Measurements from ENCODE around the gene GZMM.
"Not testable (repeated sequence)": the region's sequence is repeated elsewhere in the genome, so short reads cannot be mapped to it uniquely, and the experiment has no call there.

Gene GZMM

DNA sequence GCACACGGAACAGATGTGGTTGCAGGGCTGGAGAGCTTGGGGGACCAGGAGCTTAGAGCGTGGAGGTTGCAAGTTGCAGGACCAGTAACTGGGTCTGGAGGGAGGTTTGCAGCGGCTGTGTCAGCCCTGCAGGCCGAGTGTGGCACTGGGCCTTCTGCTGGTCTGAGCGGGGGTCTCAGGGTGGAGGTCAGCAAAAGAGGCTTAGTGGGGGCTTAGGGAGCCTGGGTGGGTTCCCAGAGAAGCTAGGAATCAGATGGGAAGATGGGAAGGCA, 40.1 kb downstream of the GZMM start:
- no peak for DNase-seq

DNA sequence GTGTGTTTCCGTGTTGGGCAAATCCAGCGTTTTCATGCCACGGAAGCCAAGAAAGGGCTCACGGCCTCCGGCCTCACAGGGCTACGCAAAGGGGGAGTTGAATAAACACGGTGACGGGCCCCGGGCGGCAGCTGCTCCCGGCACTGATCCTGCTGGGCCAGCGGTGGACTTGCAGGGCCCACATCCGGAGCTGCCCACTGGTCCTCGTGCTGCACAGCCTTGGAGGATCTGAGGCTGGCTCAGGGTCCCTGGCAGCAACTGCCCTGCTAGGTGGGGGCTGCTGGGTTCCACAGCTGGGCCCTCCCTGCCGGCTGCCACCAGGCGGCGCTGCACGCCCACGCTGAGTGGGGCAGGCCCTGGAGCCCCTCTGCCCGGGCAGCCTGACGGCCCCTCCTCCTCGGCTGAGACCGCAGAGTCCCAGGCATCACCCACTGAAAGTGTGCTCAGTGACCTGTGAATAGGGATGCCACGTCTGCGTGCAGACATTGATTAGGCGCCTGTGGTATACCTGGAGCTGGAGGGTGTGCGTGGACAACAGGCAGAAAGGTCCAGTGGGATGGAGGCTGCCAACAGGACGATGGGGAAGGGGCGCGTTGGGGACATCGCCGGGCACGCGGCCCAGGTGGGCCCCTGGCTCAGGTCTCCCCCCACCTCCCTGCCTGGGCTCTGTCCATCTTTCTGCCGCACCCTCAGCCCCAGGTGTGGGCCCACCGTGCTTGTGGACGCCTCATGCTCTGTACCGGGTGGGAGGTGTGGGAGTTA, 40.6 kb downstream of the GZMM start:
- DNase-seq = no peak

DNA sequence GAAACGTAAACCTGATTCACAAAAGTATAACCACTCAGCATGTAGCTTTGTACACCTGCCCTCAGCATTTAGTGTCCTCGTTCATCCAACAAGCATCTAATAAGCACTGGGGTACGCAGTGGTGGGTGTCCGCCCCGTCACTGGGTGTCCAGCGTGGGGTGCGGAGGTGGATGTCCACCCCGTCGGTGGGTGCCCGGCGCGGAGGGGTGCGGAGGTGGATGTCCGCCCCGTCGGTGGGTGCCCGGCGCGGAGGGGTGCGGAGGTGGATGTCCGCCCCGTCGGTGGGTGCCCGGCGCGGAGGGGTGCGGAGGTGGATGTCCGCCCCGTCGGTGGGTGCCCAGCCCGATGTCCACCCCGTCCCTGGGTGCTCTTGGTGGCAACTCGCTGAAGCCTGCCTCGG, 41.3 kb downstream of the GZMM start:
- DNase-seq = not testable (repeated sequence)

DNA sequence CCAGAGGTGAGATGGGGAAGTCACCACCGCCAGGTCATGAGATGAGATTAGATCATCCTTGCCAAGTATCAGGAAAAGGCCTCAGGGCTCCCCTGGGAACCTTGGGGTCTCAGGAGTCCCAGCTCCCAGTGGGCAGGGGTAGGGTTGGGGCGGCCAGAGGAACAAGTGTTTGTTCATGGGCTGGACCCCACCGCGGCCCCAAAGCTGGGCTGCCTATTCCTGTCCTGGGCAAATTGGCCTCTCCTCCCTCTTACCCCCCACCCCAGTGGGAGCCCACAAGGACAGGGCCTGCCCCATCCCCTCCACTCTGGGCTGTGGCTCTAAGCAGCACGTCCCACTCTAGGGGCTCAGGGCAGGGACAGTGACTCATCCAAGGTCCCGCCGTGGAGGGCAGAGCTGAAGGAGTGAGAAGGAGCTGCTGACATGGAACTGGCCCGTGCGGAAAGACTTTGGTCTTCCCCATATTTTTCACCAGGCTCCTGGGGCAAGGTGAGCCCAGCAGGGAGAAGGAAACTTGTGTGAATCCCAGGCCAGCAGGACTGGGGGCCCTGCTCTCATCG, 41.8 kb downstream of the GZMM start:
- DNase-seq = no peak

DNA sequence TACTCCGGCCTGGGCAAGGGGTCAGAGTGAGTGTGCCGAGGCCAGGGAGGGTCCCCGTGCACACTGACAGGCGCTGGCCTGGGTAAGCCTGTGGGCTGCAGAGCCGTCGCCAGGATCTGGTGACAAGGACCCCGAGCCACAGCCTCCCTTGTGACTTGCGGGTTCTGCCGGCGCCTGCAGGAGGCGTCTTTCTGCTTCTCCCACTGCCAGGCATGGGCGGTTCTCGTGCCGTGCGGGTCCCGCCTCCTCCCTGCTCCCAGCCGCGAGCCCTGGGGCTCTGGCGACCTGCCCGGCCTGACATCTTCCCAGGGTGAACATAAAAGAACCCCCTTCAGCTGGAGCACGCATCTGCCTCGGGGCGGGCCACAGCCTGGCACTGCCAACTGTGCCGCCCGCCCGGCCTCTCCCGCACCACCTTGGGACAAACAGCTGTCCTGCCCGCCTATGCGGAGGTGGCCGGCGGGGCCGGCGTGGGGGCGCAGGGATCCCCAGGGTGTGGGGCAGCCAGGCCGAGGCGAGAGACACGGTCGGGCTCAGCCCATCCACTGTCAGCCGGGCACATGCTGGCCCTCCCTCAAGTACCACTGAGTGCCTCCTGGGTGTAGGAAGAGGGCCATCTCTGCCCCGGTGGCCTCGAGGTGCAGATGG, 44.4 kb downstream of the GZMM start:
- peak; percentile 43 for DNase-seq

DNA sequence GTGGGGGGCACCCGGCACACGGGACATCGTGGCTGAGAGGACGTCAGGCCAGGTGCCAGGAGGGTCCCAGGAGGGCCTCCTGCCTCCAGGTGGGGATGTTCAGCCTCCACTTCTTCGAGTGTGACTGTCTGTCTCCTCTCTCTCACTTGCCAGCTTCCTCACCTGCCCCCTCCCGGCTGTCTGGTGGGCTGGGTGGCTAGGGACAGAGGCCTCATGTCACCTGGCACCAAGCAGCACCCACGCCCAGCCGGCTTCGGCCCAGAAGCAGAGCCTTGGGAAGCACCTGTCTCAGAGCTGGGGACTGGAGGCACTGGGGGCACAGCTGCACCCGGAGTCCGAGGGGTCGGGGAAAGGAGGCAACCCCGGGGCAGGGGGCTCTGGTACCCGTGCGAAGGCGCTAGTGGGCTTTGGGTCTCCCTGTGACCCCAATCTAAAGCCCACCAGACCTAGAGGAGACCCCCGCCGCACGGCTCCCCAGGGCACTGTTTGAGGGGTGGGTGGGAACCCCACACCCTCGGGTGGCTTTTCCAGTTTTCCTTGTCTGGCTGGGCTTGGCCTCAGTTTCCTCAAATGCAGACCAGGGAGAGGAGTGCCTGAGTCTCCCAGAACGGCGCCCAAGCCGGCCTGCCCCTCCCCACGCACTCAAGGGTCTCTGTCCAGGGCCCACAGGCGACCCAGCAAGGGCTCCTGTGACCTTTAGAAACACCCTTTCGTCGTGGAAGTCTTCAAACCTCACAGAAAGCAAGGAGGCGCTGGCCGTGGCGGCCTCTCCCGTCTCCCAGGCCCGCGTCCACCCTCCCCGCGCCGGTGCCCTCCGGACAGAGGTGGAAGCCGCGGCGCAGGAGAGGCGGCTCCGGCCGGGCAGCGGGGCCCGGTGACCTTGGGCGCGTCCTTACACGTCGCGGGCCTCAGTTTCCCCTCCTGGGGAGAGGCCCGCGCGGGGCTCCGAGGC, 45.2 kb downstream of the GZMM start:
- peak; percentile 15 for DNase-seq

DNA sequence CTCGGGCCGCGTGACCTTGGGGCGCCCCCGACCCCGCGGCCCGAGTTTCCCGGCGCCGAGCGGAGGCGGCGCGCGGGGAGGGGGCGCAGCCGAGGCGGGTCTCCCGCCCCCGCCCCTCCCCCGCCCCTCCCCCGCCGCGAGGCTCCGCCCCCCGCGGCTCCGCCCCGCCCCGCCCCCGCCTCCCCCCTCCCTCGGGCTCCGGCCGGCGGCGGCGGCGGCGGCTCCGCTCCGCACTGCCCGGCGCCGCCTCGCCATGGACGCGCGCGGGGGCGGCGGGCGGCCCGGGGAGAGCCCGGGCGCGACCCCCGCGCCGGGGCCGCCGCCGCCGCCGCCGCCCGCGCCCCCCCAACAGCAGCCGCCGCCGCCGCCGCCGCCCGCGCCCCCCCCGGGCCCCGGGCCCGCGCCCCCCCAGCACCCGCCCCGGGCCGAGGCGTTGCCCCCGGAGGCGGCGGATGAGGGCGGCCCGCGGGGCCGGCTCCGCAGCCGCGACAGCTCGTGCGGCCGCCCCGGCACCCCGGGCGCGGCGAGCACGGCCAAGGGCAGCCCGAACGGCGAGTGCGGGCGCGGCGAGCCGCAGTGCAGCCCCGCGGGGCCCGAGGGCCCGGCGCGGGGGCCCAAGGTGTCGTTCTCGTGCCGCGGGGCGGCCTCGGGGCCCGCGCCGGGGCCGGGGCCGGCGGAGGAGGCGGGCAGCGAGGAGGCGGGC, 46.0 kb downstream of the GZMM start, which contains the start of gene HCN2:
TSS of gene HCN2 (plus strand) at position 189 of the 703 bp plus-strand sequence. CDS start at position 254, 65 bp downstream.
- DNase-seq = no peak

DNA sequence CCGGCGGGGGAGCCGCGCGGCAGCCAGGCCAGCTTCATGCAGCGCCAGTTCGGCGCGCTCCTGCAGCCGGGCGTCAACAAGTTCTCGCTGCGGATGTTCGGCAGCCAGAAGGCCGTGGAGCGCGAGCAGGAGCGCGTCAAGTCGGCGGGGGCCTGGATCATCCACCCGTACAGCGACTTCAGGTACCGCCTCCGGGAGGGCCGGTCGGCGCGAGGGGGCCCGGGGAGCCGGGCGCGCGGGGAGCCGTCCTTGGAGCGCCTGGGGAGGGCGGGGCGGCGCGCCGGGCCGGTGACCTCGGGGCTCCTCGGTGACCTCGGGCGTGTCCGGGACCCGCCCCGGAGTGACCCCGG, 46.5 kb downstream of the GZMM start:
- DNase-seq = no peak

DNA sequence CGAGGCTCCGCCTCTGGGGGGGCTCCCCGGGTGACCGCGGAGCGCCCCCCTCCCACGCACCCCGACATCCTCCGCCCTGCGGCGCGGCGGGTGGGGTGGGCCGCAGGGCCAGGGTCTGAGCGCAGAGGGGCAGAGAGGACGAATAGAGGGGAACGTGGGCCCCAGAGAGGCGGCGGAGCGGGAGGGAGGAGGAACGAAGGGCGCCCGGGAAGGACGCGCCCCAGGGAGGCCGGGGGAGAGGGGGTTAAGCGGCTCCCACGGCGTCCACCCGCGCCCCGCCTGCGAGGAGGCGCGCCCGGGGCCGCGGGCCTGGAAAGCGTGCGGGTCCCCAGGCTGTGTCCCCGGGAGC, 46.9 kb downstream of the GZMM start:
- no peak for DNase-seq

DNA sequence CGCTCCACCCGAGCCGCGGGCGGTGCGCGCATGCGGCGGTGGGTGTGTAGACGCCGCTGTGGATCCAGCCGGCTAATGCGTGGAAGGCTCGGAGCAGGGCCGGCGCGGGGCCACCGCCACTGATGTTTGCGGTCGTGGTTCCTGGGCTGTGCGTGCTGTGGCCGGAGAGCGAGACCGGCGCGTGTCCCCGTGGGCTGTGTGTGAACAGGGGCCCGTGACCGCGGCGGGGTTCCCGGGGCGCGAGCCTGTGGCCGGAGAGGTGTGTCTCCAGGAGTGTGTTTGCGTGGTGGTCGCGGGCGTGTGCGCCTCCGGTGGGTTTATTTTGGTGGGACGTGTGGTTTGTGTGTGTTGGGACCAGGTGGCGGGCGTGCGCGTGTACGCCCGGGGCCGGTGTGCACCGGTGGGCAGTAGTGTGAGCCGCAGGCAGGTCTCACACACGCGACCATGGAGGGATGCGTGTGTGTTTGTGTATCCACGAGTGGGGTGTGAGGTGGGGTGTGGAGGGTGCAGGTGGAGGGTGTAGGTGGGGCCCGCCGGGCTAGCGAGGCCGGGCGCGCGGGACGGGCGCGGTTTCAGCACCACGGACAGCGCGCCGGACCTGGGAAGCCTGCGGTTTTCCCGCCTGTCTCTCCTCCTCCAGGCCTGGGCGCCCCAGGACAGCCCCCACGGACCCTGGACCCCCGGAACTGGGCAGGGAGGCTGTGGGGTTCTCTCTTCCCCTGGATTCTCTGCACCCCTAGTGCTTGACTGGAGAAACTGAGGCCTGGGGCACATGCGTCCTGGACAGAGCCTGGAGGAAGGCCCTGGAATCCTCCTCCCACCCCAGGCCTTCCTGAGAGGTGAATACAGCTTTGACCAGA, 47.5 kb downstream of the GZMM start:
- DNase-seq = no peak

DNA sequence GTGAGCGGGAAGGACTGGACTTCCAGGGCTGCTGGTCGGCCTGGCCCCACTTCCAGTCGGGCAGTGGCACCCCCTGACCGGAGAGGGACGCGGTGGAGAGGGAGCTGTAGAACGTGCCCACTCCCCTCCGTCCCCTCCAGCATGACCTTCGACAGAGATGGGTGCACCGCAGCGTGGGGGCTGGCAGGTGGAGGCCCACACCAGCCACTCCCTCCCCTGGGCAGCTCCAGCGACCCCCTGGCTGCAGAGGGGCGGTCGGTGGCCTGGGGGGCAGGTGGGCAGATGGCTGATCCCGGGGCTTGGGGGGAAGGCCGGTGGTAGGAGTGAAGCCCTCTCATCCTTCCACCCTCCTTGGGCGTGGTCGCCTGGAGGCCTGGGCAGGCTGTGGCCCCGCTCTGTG, 48.2 kb downstream of the GZMM start:
- no peak for DNase-seq

DNA sequence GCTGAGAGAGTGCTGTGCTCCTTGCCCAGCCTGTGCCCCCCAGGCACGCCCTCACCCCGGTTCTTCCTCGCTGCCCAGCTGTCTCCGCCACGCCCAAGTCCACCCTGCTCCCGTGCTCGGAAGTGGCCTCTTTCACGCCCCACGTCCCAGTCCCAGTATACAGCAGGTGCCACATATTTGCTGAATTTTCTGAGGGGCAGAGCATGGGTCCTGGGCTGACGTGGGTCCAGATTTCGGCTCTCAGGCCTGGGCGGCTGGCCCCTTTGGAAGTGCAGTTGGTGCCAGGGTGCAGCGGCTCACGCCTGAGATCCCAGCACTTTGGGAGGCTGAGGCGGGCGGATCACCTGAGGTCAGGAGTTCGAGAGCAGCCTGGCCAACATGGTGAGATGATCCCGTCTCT, 49.2 kb downstream of the GZMM start:
- no peak for DNase-seq

DNA sequence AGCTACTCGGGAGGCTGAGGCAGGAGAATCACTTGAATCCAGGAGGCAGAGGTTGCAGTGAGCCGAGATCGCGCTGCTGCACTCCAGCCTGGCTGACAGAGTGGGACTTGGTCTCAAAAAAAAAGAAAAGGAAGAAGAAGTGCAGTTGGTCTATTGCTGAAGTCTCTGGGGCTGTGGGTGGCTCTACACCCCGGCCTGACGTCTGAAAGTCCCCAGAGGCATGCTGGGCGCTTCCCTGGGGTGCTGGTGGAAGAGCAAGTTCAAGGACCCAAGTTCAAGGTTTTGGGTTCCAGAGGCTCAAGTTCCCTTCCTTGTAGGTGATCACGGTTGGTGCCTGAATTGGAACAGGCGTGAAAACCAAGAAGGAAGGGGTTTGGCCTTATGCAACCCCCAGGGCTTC, 49.7 kb downstream of the GZMM start:
- DNase-seq = no peak

DNA sequence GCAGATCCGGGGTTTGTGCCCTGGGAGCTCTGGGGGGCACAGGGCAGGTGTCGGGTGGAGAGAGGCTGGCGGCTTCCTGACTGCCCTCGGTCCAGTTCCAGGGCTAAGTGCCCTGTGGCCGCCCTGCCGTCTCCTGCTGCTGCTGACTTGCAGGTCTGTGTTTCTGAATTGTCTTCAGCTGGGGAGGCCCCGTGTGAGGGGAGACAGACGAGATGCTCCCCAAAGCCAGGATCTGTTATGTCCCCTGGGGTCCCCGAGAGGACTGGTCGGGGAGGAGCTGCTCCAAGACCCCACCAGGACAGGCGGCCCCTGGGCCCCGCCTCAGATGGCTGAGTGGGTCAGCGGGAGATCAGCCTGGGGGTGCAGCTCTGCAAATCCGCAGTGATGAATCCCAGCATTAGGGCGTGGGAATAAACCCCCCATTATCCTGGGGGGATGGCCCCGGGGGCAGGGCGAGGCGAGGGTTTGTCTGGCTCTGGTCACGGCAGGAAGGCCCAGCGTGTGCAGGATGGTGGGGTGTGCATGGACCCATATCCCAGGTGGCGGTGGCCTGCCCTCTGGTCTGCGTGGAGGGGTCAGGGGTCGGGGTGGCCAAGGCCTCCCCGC, 50.5 kb downstream of the GZMM start:
- DNase-seq = no peak

DNA sequence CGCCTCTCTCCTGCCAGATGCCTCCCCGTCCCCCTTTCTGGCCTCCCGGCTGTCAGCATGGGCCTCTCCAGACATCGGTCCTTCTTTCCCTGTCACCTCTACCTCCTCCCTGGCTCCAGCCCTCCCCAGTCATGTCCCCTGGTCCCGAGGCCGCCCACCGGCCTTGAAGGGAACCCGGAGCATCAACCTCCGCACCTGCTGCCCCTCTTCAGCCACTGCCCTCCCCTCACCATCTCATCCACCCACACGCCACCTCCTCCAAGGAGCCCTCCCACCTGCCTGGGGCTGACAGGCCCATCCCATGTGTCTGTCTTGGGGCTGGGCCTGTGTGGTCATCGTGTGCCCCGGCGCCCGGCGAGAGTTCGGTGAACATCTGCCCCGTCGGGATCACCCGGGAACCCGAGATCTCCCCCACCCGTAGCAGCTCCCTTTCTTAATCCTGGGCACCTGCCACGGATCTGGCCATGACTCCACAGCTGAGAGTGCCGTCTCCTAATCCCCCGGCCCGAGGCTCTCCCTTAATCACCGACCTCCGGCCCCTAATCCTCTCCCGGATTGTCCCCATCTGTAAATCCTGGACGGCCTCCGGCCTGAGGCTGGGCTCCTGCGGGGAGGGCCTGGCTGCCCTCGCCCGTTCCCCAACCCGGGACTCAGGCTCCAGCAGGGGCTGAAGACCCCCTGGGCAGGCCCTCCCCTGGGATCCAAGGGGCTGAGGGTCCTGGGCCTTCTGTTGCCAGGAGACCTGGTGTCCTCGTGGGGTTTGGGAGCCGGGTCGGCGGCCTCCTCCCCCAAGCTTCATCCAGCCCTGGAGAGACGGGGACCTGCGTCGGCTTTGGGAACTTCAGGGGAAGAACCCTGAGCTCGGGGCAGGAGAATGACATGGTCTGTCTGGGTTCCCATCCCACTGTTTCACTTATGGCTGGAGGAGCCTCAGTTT, 51.7 kb downstream of the GZMM start:
- no peak for DNase-seq

DNA sequence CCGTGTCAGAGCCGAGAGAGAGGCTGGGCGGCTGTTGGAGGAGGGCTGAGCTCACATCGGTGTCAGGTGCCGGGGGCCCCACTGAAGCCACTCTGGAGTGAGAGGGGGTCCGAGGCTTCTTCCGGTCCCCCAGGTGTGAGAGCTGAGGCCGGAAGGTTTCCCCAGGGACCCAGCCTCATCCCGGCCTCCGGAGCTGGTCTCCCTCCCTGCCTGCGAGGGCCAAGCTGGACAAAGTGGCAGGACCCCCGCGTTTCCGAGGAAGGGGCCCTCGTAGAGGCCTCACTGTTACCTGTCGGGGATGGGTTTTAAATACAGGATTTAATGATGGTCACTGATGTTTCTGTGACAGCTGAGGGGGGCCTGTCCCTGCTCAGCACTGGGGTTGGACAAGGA, 52.4 kb downstream of the GZMM start:
- no peak for DNase-seq

DNA sequence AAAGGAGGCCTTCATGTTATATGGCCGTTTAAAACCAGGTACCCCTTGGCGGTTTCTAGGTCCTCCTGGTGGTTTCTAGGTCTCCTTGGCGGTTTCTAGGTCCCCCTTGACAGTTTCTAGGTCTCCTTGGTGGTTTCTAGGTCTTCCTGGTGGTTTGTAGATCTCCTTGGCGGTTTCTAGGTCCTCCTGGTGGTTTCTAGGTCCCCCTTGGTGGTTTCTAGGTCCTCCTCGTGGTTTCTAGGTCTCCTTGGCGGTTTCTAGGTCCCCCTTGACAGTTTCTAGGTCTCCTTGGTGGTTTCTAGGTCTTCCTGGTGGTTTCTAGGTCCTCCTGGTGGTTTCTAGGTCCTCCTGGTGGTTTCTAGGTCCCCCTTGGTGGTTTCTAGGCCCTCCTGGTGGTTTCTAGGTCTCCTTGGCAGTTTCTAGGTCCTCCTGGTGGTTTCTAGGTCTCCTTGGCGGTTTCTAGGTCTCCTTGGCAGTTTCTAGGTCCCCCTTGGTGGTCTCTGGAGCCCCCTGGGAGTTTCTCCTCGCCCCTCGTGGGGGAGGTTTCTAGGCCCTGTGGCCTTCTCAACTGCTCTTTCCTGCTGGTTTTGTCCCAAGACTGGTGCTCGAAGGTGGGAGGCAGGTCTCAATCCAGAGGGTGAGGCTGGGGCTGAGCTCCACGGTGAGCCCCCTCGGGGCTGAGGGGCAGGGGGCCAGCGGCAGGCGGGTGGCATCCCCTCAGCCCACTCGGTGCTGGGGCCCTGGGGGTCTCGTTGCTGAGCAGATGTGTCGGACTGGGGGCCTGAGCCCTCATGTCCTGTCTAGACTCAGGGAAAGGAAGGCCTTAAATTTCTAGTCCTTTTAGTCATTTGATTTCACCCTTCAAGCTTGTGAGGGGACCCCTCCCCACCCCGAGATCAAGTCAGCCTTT, 53.8 kb downstream of the GZMM start:
- no peak for DNase-seq

Measured in NCI-H526 treated with DMSO at 0.1 percent for 48 hours (cell line).